OCI-LY7 (cell line): ENCODE data around the gene ZBTB49. TPM values are rescaled to one million over a fixed set of nuclear protein-coding genes. Genes with fewer than 3 reads are reported as not detected.

ENCODE experiments used
- BruUV-seq: library from RNA; stranded (reverse); fragments of 400-500 nt; replicated peaks from 2 replicates; lab custom pipeline; 2021; lab: Mats Ljungman, UMichigan
- CTCF ChIA-PET: fragments of 300-600 bp; sonication (Branson Sonifier 250); formaldehyde crosslinking; loops from one replicate; lab custom pipeline; 2022; ENCODE audit warnings: antibody characterized with exemption; ENCODE audit not compliant: unreplicated experiment; lab: Charles Lee
- POLR2A ChIA-PET: fragments of 300-600 bp; sonication (Branson Sonifier 250); formaldehyde crosslinking; loops from one replicate; lab custom pipeline; 2022; ENCODE audit warnings: antibody characterized with exemption; lab: Charles Lee
- DNase-seq: peaks from one replicate; pipeline ENCODE4 v3.0.0-alpha.2; 2015; ENCODE audit warnings: low spot score
- H2AFZ ChIP-seq: fragments of 200-600 bp; sonication (generic), shearing (Covaris generic); 2 replicates; pipeline ENCODE4 v1.6.1; 2014; ENCODE audit warnings: mild to moderate bottlenecking, antibody characterized with exemption, low read length, moderate library complexity
- H3K27ac ChIP-seq: fragments of 200-600 bp; sonication (generic); 2 replicates; pipeline ENCODE4 v1.5.1; 2014; ENCODE audit warnings: mixed run types, low read depth, mild to moderate bottlenecking, moderate library complexity, low read length, inconsistent platforms; ENCODE audit not compliant: poor library complexity, severe bottlenecking
- H3K36me3 ChIP-seq: fragments of 200-600 bp; sonication (generic); 2 replicates; pipeline ENCODE4 v1.6.1; 2014; ENCODE audit warnings: mild to moderate bottlenecking, antibody characterized with exemption, low read length, moderate library complexity, mixed read lengths; ENCODE audit not compliant: insufficient read depth
- H3K4me1 ChIP-seq: fragments of 200-600 bp; sonication (generic); 2 replicates; pipeline ENCODE4 v1.5.1; 2014; ENCODE audit warnings: mild to moderate bottlenecking, low read length; ENCODE audit not compliant: insufficient read depth, poor library complexity, severe bottlenecking
- H3K4me2 ChIP-seq: fragments of 200-600 bp; sonication (generic); 2 replicates; pipeline ENCODE4 v1.6.1; 2014; ENCODE audit warnings: mild to moderate bottlenecking, low read length
- H3K4me3 ChIP-seq: fragments of 200-600 bp; sonication (generic); 2 replicates; pipeline ENCODE4 v1.5.1; 2014; ENCODE audit warnings: mild to moderate bottlenecking, low read depth, low read length; ENCODE audit not compliant: poor library complexity, severe bottlenecking
- H3K79me2 ChIP-seq: fragments of 200-600 bp; sonication (generic); 2 replicates; pipeline ENCODE4 v1.6.1; 2016; ENCODE audit warnings: low read depth, mild to moderate bottlenecking, low read length, moderate library complexity, mixed read lengths; ENCODE audit not compliant: insufficient read depth
- H3K9me2 ChIP-seq: fragments of 200-600 bp; sonication (generic); 2 replicates; pipeline ENCODE4 v1.6.1; 2016; ENCODE audit warnings: mild to moderate bottlenecking, low read length, mixed read lengths; ENCODE audit not compliant: insufficient read depth
- H3K9me3 ChIP-seq: fragments of 200-600 bp; sonication (generic); 2 replicates; pipeline ENCODE4 v1.6.1; 2014; ENCODE audit warnings: mild to moderate bottlenecking, mixed run types, low read length, mixed read lengths
- H4K20me1 ChIP-seq: fragments of 200-600 bp; sonication (generic); 2 replicates; pipeline ENCODE4 v1.6.1; 2014; ENCODE audit warnings: mild to moderate bottlenecking, antibody characterized with exemption, low read length, moderate library complexity, mixed read lengths; ENCODE audit not compliant: insufficient read depth
- EZH2phosphoT487 ChIP-seq: fragments of 200-600 bp; sonication (generic); IDR thresholded peaks from 2 replicates; pipeline ENCODE4 v1.6.1; 2018; ENCODE audit warnings: low read depth, borderline replicate concordance, mild to moderate bottlenecking, mixed run types, antibody characterized with exemption, low read length, moderate library complexity, mixed read lengths
- intact Hi-C: fragments of 100-400 bp; cut with micrococcal nuclease; formaldehyde crosslinking; loops from one replicate; pipeline ENCODE4 v1.10.0; 2022; ENCODE audit not compliant: unreplicated experiment
- total RNA-seq, 2 experiments: library from RNA; depleted of rRNA in 1 of 2; stranded (reverse); fragments of >200 nt in 1 of 2; shearing (Covaris generic) in 1 of 2; gene quantifications; 2 replicates each; pipeline ENCODE4 v1.2.3, GENCODE V29; 2014 to 2022
- TF ChIP-seq, protein P1 (sequence below): fragments of 200-600 bp; sonication (generic); conservative IDR thresholded peaks from 2 replicates; pipeline ENCODE4 v1.5.1; 2014; ENCODE audit warnings: mild to moderate bottlenecking, antibody characterized with exemption, low read length, moderate library complexity, mixed read lengths

ZBTB49 gene
- total RNA-seq, 2 experiments from 2014 or later = 6.5 to 8.7 TPM

DNA sequence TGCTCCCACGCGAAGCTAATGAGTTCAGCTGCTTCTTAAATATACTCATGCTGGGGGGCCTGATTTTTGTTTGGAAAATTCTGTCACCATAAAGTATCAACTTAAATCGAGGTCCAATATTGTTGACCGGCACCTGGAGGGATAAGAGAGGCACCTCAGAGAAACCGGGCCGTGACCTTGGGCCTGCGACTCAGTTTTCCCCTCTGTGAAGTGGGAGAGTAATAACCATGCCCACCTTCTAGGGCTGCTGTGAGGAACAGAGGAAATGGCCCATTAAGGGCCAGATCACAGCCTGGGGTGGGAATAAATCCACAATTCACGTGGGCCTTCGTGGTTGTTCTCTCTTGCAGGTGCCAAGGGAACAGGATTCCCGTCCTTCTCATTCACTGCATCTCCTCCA is 39.4 kb downstream of the ZBTB49 start:
- DNase-seq = no peak
- Histone ChIP-seq H3K36me3 (no peaks in the 10 kb centered on the region), H3K9me2 (no peaks in the 10 kb centered on the region), H3K4me1 (peaks cover 5% of the 10 kb centered on the region), H2AFZ (no peak overlapping the region), H3K79me2 (no peaks in the 10 kb centered on the region), H3K4me2 (no peak overlapping the region), H3K27ac (no peak overlapping the region), H3K9me3 (no peaks in the 10 kb centered on the region), H3K4me3 (no peak overlapping the region), H4K20me1 (no peaks in the 10 kb centered on the region)
- no TSS peak for BruUV-seq
- ChIA-PET CTCF (interaction anchor here (0.8 kb wide), 1 partner anchor 21 kb away, joined by 3 read pairs; no protein-coding TSS in a partner anchor), POLR2A (interaction anchor here (0.8 kb wide), 1 partner anchor 32 kb away, joined by 3 read pairs; no protein-coding TSS in a partner anchor)
- intact Hi-C loops = no loop called here
- no peak for TF ChIP-seq EZH2phosphoT487
- TF ChIP-seq, protein P1, sequence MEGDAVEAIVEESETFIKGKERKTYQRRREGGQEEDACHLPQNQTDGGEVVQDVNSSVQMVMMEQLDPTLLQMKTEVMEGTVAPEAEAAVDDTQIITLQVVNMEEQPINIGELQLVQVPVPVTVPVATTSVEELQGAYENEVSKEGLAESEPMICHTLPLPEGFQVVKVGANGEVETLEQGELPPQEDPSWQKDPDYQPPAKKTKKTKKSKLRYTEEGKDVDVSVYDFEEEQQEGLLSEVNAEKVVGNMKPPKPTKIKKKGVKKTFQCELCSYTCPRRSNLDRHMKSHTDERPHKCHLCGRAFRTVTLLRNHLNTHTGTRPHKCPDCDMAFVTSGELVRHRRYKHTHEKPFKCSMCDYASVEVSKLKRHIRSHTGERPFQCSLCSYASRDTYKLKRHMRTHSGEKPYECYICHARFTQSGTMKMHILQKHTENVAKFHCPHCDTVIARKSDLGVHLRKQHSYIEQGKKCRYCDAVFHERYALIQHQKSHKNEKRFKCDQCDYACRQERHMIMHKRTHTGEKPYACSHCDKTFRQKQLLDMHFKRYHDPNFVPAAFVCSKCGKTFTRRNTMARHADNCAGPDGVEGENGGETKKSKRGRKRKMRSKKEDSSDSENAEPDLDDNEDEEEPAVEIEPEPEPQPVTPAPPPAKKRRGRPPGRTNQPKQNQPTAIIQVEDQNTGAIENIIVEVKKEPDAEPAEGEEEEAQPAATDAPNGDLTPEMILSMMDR = no peak

DNA sequence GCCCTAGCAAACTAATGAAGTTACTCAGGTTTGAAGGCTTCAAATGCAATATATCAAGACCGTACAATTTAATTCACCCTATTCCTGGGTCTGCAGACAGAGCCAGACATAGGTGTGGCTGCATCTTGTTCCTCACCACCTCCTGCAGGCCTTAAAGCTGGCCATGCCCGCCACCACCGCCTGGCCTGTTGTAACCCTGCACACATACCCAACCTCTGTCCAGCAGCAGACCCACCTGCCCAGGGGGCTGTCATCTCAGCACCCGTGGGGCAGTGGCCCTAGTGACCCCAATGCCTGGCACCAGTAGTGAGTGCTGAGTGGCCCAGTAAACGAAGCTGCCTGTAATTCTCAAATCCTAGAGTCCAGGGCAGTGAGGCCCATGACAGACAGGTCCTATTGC is 40.7 kb downstream of the ZBTB49 start:
- Histone ChIP-seq H3K4me1 (peaks cover 9% of the 10 kb centered on the region), H3K9me2 (no peaks in the 10 kb centered on the region), H3K9me3 (no peaks in the 10 kb centered on the region), H3K36me3 (no peaks in the 10 kb centered on the region), H3K27ac (no peak overlapping the region), H3K4me3 (no peak overlapping the region), H3K79me2 (no peaks in the 10 kb centered on the region), H2AFZ (no peak overlapping the region), H4K20me1 (no peaks in the 10 kb centered on the region), H3K4me2 (no peak overlapping the region)
- BruUV-seq = no TSS peak
- ChIA-PET CTCF (no interaction called here), POLR2A (interaction anchor here (0.6 to 0.7 kb wide), 2 partner anchors 14 to 73 kb away, joined by 3 read pairs; no protein-coding TSS in a partner anchor)
- intact Hi-C loops = no loop called here
- no peak for DNase-seq
- no peak for TF ChIP-seq EZH2phosphoT487

DNA sequence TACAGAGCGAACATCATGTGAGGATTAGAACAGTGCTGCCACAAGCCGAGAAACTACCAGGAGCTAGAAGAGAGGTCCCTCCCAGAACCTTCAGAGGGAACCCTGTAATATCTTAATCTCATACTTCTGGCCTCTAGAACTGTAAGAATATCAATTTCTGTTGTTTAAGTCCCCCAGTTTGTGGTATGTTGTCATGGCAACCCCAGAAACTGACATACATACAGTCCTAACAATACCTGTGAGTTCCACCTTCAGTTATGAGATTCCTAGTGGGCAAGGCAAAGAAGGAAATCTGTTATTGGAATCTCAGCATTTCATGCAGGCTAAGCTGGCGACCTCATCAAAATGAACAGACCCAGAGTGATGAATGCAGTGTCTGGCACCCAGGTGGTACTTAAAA is 42.5 kb downstream of the ZBTB49 start:
- Histone ChIP-seq H3K4me1 (peaks cover 9% of the 10 kb centered on the region), H3K27ac (no peak overlapping the region), H3K4me2 (no peak overlapping the region), H3K9me3 (peaks cover 6% of the 10 kb centered on the region; the same call in 1 of the 2 replicates), H4K20me1 (no peaks in the 10 kb centered on the region), H3K9me2 (no peaks in the 10 kb centered on the region), H3K36me3 (no peaks in the 10 kb centered on the region; the same call in 1 of the 2 replicates), H2AFZ (no peak overlapping the region), H3K4me3 (no peak overlapping the region), H3K79me2 (no peaks in the 10 kb centered on the region)
- DNase-seq = no peak
- ChIA-PET CTCF (interaction anchor here (0.9 to 1.0 kb wide), 2 partner anchors 15 to 72 kb away, joined by 3 read pairs; no protein-coding TSS in a partner anchor), POLR2A (interaction anchor here (1.6 kb wide), 1 partner anchor 10 kb away, joined by 3 read pairs; no protein-coding TSS in a partner anchor)
- BruUV-seq = no TSS peak
- no peak for TF ChIP-seq EZH2phosphoT487
- TF ChIP-seq, protein P1 = no peak
- intact Hi-C loops = no loop called here
